WTC11 (cell line): Measurements from ENCODE around the gene CFAP300. TPM values are rescaled to one million over a fixed set of nuclear protein-coding genes. Genes with fewer than 3 reads are reported as not detected.

Source experiments
- ATAC-seq: fragments of 200-7000 bp; cut with Tn5 transposase; 2 replicates; pipeline ENCODE4 v1.10.0; 2021; ENCODE audit warnings: mild to moderate bottlenecking, moderate library complexity
- CTCF ChIA-PET: fragments of 300-600 bp; sonication (Branson Sonifier 250); formaldehyde crosslinking; loops from one replicate; lab custom pipeline; 2021; ENCODE audit warnings: antibody characterized with exemption; lab: Charles Lee
- POLR2A ChIA-PET: fragments of 350-600 bp; sonication (Branson Sonifier 250); formaldehyde crosslinking; loops from one replicate; lab custom pipeline; 2021; ENCODE audit warnings: antibody characterized with exemption; lab: Charles Lee
- DNase-seq: peaks from one replicate; pipeline ENCODE4 v3.0.0; 2021; ENCODE audit warnings: low spot score
- H3K27ac Mint-ChIP-seq: 2 replicates; pipeline ENCODE4 v1.8.0; 2021; ENCODE audit warnings: mixed read lengths
- H3K27me3 Mint-ChIP-seq: 2 replicates; pipeline ENCODE4 v1.8.0; 2021; ENCODE audit warnings: low read depth, mild to moderate bottlenecking, moderate library complexity, mixed read lengths
- H3K36me3 Mint-ChIP-seq: 2 replicates; pipeline ENCODE4 v1.8.0; 2021; ENCODE audit warnings: mixed read lengths
- H3K4me1 Mint-ChIP-seq: 2 replicates; pipeline ENCODE4 v1.8.0; 2022; ENCODE audit warnings: mixed read lengths
- H3K4me3 Mint-ChIP-seq: 2 replicates; pipeline ENCODE4 v1.8.0; 2021; ENCODE audit warnings: mild to moderate bottlenecking, moderate library complexity, mixed read lengths
- H3K9me3 Mint-ChIP-seq: 2 replicates; pipeline ENCODE4 v1.8.0; 2021; ENCODE audit warnings: mixed read lengths
- CBFB ChIP-seq: sonication (generic); formaldehyde crosslinking; IDR thresholded peaks from 2 replicates; pipeline ENCODE4 v1.8.1; 2022; ENCODE audit warnings: mild to moderate bottlenecking, low read depth, missing genetic modification reagents
- ESRRA ChIP-seq: sonication (generic); formaldehyde crosslinking; IDR thresholded peaks from 2 replicates; pipeline ENCODE4 v1.8.1; 2022; ENCODE audit warnings: mild to moderate bottlenecking, missing genetic modification reagents, borderline replicate concordance
- HMGA2 ChIP-seq: fragments of 250-450 bp; sonication (Bioruptor Pico); IDR thresholded peaks from 2 replicates; pipeline ENCODE4 v1.4.0; 2021; ENCODE audit warnings: mild to moderate bottlenecking, moderate library complexity
- NFATC4 ChIP-seq: fragments of 250-450 bp; sonication (Bioruptor Pico); IDR thresholded peaks from 2 replicates; pipeline ENCODE4 v1.9.0; 2021; ENCODE audit warnings: mild to moderate bottlenecking
- NR3C1 ChIP-seq: sonication (generic); formaldehyde crosslinking; conservative IDR thresholded peaks from 2 replicates; pipeline ENCODE4 v1.8.1; 2023; ENCODE audit warnings: low read depth, mild to moderate bottlenecking, missing genetic modification reagents
- RELA ChIP-seq: sonication (generic); formaldehyde crosslinking; IDR thresholded peaks from 2 replicates; pipeline ENCODE4 v1.8.1; 2022; ENCODE audit warnings: missing genetic modification reagents, mild to moderate bottlenecking, borderline replicate concordance
- SMAD4 ChIP-seq: sonication (generic); formaldehyde crosslinking; IDR thresholded peaks from 2 replicates; pipeline ENCODE4 v1.8.0; 2022; ENCODE audit warnings: mild to moderate bottlenecking, missing genetic modification reagents
- ZNF138 ChIP-seq: sonication (generic); formaldehyde crosslinking; conservative IDR thresholded peaks from 2 replicates; pipeline ENCODE4 v1.8.1; 2022; ENCODE audit warnings: mild to moderate bottlenecking, moderate library complexity, missing genetic modification reagents
- ZNF219 ChIP-seq: sonication (generic); formaldehyde crosslinking; IDR thresholded peaks from 2 replicates; pipeline ENCODE4 v1.8.0; 2023; ENCODE audit warnings: missing genetic modification reagents, mild to moderate bottlenecking, borderline replicate concordance
- ZNF232 ChIP-seq: sonication (generic); formaldehyde crosslinking; IDR thresholded peaks from 2 replicates; pipeline ENCODE4 v1.8.0; 2022; ENCODE audit warnings: mild to moderate bottlenecking, missing genetic modification reagents
- ZNF317 ChIP-seq: sonication (generic); formaldehyde crosslinking; IDR thresholded peaks from 2 replicates; pipeline ENCODE4 v1.8.1; 2023; ENCODE audit warnings: low read depth, mild to moderate bottlenecking, moderate library complexity, missing genetic modification reagents, borderline replicate concordance
- total RNA-seq: library from RNA; stranded (reverse); gene quantifications from 3 replicates; pipeline ENCODE4 v1.2.3, GENCODE V29; 2021
- TF ChIP-seq, protein P1 (sequence below): sonication (generic); formaldehyde crosslinking; IDR thresholded peaks from 2 replicates; pipeline ENCODE4 v1.8.0; 2023; ENCODE audit warnings: mild to moderate bottlenecking, missing genetic modification reagents
- TF ChIP-seq, protein P2 (sequence below): sonication (generic); formaldehyde crosslinking; IDR thresholded peaks from 2 replicates; pipeline ENCODE4 v1.8.1; 2022; ENCODE audit warnings: mild to moderate bottlenecking, moderate library complexity, missing genetic modification reagents
- TF ChIP-seq, protein P3 (sequence below): sonication (generic); formaldehyde crosslinking; IDR thresholded peaks from 2 replicates; pipeline ENCODE4 v1.8.1; 2023; ENCODE audit warnings: mild to moderate bottlenecking, missing genetic modification reagents
- TF ChIP-seq, protein P4 (sequence below): sonication (generic); formaldehyde crosslinking; IDR thresholded peaks from 2 replicates; pipeline ENCODE4 v1.8.1; 2023; ENCODE audit warnings: mild to moderate bottlenecking, missing genetic modification reagents
- TF ChIP-seq, protein P5 (sequence below): sonication (generic); formaldehyde crosslinking; IDR thresholded peaks from 2 replicates; pipeline ENCODE4 v1.8.1; 2023; ENCODE audit warnings: mild to moderate bottlenecking, moderate library complexity, missing genetic modification reagents
- TF ChIP-seq, protein P6 (sequence below): fragments of 250-450 bp; sonication (Bioruptor Pico); IDR thresholded peaks from 2 replicates; pipeline ENCODE4 v2.1.2; 2022; ENCODE audit warnings: mild to moderate bottlenecking, moderate library complexity

Gene CFAP300
- total RNA-seq, 1 experiment from 2014 or later, result 1.1 TPM

DNA sequence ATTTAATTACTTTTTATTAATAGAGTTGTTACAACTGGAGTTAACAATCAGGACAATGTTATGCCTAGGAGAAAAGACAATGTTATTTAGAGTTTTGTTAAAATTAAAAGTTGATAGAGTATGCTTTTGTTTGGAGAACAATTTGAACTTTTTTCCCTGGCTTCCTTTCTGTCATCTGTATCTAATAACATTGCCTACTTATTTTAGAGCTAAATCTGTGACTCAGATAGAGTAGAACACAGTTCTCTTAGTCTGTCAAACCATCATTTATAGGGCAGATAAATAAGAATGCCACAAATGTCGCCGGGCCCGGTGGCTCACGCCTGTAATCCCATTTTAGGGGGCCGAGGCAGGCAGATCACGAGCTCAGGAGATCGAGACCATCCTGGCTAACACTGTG lies 34.1 kb downstream of the CFAP300 start:
- TF ChIP-seq RELA (CRISPR knock-in tag), result no peak
- TF ChIP-seq NFATC4 (CRISPR knock-in tag), result no peak
- Mint-ChIP-seq H3K27ac (no peak overlapping the region), H3K36me3 (no peaks in the 10 kb centered on the region), H3K4me1 (no peaks in the 10 kb centered on the region), H3K4me3 (no peak overlapping the region), H3K9me3 (no peaks in the 10 kb centered on the region), H3K27me3 (no peaks in the 10 kb centered on the region)
- ATAC-seq (no peak), DNase-seq (no peak)
- ChIA-PET POLR2A (no interaction called here), CTCF (no interaction called here)

DNA sequence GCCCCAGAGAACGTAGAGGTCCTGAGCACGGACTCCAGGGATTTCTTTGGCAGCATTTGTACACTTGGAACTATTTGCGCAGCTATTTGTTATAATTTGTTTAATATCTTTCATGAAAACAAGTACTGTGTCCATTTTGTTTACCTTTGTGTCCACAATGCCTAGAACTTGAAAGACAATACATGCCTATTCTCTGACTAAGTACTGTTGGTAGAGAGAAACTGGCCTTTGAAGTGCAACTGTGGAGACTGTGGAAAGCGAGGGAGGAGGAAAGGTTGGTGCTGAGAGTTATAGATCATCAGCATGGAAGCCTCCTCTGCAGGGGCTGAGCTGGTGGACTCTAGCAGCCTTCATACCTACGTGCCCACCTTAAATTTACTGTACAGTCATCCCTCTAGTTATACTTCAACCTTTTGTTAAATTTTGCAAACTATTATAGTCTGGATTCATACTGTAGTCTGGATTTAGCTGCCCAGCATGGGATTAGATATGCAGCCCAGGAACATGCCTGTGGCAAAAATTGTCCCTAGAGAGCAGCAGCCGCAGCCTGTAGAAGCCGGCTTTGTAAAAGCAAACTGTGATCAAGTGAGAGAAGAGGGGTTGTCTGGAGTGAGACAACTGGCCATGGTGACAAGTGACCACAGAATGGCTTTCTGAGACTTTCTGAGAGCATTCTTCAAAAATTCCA lies 38.8 kb downstream of the CFAP300 start:
- no peak overlapping the region for H3K4me3 Mint-ChIP-seq
- H3K9me3 Mint-ChIP-seq, result no peaks in the 10 kb centered on the region
- no peaks in the 10 kb centered on the region for H3K36me3 Mint-ChIP-seq
- no peaks in the 10 kb centered on the region for H3K4me1 Mint-ChIP-seq
- POLR2A ChIA-PET, result interaction anchor here (0.6 kb wide), 1 partner anchor 547 kb away, joined by 3 read pairs; no protein-coding TSS in a partner anchor
- no peak for ATAC-seq
- no peaks in the 10 kb centered on the region for H3K27me3 Mint-ChIP-seq
- H3K27ac Mint-ChIP-seq, result no peak overlapping the region
- no peak for DNase-seq
- TF ChIP-seq ZNF232 (no peak), ESRRA (no peak), ZNF138 (no peak), CBFB (CRISPR knock-in tag) (no peak)
- TF ChIP-seq, protein P1, sequence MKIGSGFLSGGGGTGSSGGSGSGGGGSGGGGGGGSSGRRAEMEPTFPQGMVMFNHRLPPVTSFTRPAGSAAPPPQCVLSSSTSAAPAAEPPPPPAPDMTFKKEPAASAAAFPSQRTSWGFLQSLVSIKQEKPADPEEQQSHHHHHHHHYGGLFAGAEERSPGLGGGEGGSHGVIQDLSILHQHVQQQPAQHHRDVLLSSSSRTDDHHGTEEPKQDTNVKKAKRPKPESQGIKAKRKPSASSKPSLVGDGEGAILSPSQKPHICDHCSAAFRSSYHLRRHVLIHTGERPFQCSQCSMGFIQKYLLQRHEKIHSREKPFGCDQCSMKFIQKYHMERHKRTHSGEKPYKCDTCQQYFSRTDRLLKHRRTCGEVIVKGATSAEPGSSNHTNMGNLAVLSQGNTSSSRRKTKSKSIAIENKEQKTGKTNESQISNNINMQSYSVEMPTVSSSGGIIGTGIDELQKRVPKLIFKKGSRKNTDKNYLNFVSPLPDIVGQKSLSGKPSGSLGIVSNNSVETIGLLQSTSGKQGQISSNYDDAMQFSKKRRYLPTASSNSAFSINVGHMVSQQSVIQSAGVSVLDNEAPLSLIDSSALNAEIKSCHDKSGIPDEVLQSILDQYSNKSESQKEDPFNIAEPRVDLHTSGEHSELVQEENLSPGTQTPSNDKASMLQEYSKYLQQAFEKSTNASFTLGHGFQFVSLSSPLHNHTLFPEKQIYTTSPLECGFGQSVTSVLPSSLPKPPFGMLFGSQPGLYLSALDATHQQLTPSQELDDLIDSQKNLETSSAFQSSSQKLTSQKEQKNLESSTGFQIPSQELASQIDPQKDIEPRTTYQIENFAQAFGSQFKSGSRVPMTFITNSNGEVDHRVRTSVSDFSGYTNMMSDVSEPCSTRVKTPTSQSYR (CRISPR knock-in tag), result no peak
- TF ChIP-seq, protein P2, sequence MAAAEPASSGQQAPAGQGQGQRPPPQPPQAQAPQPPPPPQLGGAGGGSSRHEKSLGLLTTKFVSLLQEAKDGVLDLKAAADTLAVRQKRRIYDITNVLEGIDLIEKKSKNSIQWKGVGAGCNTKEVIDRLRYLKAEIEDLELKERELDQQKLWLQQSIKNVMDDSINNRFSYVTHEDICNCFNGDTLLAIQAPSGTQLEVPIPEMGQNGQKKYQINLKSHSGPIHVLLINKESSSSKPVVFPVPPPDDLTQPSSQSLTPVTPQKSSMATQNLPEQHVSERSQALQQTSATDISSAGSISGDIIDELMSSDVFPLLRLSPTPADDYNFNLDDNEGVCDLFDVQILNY (CRISPR knock-in tag), result no peak
- TF ChIP-seq, all 79 proteins: peak for 0
- CTCF ChIA-PET, result interaction anchor here (0.6 to 1.2 kb wide), 3 partner anchors 168 to 722 kb away, joined by 3 to 5 read pairs (median 3); no protein-coding TSS in a partner anchor

DNA sequence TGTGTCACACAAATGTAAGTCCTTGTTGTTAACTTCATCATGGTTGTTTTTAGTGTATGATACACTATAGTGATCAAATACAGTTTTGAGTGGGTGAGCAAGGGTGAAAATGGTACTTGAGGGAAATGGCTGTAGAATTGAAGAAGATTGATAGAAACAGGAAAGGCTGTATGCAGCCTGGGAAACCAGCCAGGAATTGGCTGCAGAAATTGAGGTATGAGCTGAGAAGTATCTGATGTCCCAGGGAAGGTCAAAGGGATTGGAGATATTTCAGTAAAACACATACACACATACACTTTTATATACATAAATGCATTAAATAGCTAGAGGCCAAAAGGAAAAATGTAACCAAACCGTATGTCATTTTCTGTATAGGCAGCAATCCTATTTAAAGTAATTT lies 49.9 kb downstream of the CFAP300 start:
- Mint-ChIP-seq H3K4me1 (no peaks in the 10 kb centered on the region), H3K9me3 (no peaks in the 10 kb centered on the region), H3K36me3 (no peaks in the 10 kb centered on the region), H3K27me3 (no peaks in the 10 kb centered on the region), H3K27ac (no peak overlapping the region), H3K4me3 (no peak overlapping the region)
- CTCF ChIA-PET, result interaction anchor here (1.1 kb wide), 1 partner anchor 90 kb away, joined by 3 read pairs; no protein-coding TSS in a partner anchor
- no peak for DNase-seq
- ATAC-seq, result no peak
- TF ChIP-seq, protein P3, sequence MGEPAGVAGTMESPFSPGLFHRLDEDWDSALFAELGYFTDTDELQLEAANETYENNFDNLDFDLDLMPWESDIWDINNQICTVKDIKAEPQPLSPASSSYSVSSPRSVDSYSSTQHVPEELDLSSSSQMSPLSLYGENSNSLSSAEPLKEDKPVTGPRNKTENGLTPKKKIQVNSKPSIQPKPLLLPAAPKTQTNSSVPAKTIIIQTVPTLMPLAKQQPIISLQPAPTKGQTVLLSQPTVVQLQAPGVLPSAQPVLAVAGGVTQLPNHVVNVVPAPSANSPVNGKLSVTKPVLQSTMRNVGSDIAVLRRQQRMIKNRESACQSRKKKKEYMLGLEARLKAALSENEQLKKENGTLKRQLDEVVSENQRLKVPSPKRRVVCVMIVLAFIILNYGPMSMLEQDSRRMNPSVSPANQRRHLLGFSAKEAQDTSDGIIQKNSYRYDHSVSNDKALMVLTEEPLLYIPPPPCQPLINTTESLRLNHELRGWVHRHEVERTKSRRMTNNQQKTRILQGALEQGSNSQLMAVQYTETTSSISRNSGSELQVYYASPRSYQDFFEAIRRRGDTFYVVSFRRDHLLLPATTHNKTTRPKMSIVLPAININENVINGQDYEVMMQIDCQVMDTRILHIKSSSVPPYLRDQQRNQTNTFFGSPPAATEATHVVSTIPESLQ (CRISPR knock-in tag), result no peak
- POLR2A ChIA-PET, result no interaction called here

DNA sequence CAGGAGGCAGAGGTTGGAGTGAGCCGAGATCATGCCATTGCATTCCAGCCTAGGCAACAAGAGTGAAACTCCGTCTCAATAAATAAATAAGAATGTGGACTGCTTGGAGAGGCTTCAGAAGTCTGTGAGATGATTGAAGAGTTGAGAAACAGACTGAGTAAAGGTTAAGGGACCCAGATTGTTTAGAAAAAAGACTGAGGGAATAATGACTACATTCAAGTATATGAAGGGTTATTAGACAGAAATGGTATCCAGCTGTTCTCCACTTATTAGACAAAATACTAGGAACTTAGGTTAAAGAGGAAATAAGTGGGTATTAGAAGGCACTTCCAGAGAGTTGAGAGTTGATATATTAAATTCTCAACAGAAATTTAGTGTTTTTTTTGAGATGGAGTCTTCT lies 52.5 kb downstream of the CFAP300 start:
- no peak for ATAC-seq
- no peaks in the 10 kb centered on the region for H3K4me1 Mint-ChIP-seq
- H3K27me3 Mint-ChIP-seq, result no peaks in the 10 kb centered on the region
- TF ChIP-seq ZNF317, result no peak
- TF ChIP-seq, protein P4, sequence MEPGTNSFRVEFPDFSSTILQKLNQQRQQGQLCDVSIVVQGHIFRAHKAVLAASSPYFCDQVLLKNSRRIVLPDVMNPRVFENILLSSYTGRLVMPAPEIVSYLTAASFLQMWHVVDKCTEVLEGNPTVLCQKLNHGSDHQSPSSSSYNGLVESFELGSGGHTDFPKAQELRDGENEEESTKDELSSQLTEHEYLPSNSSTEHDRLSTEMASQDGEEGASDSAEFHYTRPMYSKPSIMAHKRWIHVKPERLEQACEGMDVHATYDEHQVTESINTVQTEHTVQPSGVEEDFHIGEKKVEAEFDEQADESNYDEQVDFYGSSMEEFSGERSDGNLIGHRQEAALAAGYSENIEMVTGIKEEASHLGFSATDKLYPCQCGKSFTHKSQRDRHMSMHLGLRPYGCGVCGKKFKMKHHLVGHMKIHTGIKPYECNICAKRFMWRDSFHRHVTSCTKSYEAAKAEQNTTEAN (CRISPR knock-in tag), result no peak
- TF ChIP-seq SMAD4 (CRISPR knock-in tag), result no peak
- TF ChIP-seq, protein P5, sequence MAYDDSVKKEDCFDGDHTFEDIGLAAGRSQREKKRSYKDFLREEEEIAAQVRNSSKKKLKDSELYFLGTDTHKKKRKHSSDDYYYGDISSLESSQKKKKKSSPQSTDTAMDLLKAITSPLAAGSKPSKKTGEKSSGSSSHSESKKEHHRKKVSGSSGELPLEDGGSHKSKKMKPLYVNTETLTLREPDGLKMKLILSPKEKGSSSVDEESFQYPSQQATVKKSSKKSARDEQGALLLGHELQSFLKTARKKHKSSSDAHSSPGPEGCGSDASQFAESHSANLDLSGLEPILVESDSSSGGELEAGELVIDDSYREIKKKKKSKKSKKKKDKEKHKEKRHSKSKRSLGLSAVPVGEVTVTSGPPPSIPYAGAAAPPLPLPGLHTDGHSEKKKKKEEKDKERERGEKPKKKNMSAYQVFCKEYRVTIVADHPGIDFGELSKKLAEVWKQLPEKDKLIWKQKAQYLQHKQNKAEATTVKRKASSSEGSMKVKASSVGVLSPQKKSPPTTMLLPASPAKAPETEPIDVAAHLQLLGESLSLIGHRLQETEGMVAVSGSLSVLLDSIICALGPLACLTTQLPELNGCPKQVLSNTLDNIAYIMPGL (CRISPR knock-in tag), result no peak
- TF ChIP-seq ZNF219 (CRISPR knock-in tag), result no peak
- no peak for TF ChIP-seq NR3C1
- TF ChIP-seq, protein P6, sequence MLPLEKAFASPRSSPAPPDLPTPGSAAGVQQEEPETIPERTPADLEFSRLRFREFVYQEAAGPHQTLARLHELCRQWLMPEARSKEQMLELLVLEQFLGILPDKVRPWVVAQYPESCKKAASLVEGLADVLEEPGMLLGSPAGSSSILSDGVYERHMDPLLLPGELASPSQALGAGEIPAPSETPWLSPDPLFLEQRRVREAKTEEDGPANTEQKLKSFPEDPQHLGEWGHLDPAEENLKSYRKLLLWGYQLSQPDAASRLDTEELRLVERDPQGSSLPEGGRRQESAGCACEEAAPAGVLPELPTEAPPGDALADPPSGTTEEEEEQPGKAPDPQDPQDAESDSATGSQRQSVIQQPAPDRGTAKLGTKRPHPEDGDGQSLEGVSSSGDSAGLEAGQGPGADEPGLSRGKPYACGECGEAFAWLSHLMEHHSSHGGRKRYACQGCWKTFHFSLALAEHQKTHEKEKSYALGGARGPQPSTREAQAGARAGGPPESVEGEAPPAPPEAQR (CRISPR knock-in tag), result no peak
- no peak for TF ChIP-seq HMGA2 (CRISPR knock-in tag)

More for the DNA sequence above, 52.5 kb downstream of the CFAP300 start:
- POLR2A ChIA-PET, result no interaction called here
- Mint-ChIP-seq H3K9me3 (peaks cover 2% of the 10 kb centered on the region; the same call in 1 of the 2 replicates), H3K27ac (no peak overlapping the region), H3K36me3 (no peaks in the 10 kb centered on the region; the same call in 1 of the 2 replicates), H3K4me3 (no peak overlapping the region)
- no peak for DNase-seq
- CTCF ChIA-PET, result no interaction called here
